Uterus (tissue), 2 donors: ENCODE results near the gene CRYZL1.

Source experiments
- POLR2A ChIP-seq, 2 donors: fragments of 450-650 bp; IDR thresholded peaks; one replicate each; pipeline ENCODE4 v1.6.1; 2016; ENCODE audit warnings: antibody characterized with exemption in 2 of 2, mild to moderate bottlenecking in 1 of 2, moderate library complexity in 1 of 2
- TF ChIP-seq, protein P1 (sequence below), 4 experiments: fragments of 200-600 bp in 2 of 4; fragments of 450-650 bp in 2 of 4; sonication (generic) in 2 of 4; IDR thresholded peaks; one replicate each; pipeline ENCODE4 v1.5.1; 2016 to 2019; ENCODE audit warnings: antibody characterized with exemption in 4 of 4, mild to moderate bottlenecking in 2 of 4, moderate library complexity in 1 of 4

DNA sequence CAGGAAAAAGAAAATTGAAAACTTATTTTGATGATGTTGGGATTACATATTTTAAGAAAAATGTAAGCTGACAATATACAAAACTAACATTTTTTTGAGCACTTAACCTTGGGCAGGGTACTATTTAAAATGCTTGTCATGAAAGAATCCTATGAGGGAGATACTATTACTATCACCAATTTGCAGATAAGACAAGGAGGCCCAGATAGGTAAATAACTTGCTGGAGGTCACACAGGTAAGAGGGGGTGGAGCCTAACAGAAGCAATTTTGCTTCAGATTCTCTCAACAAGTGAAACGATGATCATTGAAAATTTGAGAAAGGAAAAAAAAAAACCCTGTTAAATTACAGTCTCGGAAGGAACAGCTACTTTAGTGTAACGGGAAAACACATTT, 100.8 kb downstream of the CRYZL1 start:
- no peak for TF ChIP-seq POLR2A (IDR thresholded peaks at IDR 0.05)
- TF ChIP-seq, protein P1, sequence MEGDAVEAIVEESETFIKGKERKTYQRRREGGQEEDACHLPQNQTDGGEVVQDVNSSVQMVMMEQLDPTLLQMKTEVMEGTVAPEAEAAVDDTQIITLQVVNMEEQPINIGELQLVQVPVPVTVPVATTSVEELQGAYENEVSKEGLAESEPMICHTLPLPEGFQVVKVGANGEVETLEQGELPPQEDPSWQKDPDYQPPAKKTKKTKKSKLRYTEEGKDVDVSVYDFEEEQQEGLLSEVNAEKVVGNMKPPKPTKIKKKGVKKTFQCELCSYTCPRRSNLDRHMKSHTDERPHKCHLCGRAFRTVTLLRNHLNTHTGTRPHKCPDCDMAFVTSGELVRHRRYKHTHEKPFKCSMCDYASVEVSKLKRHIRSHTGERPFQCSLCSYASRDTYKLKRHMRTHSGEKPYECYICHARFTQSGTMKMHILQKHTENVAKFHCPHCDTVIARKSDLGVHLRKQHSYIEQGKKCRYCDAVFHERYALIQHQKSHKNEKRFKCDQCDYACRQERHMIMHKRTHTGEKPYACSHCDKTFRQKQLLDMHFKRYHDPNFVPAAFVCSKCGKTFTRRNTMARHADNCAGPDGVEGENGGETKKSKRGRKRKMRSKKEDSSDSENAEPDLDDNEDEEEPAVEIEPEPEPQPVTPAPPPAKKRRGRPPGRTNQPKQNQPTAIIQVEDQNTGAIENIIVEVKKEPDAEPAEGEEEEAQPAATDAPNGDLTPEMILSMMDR (IDR thresholded peaks at IDR 0.05), result no peak
